ENCODE data around the gene N4BP2.

The N4BP2 gene

DNA sequence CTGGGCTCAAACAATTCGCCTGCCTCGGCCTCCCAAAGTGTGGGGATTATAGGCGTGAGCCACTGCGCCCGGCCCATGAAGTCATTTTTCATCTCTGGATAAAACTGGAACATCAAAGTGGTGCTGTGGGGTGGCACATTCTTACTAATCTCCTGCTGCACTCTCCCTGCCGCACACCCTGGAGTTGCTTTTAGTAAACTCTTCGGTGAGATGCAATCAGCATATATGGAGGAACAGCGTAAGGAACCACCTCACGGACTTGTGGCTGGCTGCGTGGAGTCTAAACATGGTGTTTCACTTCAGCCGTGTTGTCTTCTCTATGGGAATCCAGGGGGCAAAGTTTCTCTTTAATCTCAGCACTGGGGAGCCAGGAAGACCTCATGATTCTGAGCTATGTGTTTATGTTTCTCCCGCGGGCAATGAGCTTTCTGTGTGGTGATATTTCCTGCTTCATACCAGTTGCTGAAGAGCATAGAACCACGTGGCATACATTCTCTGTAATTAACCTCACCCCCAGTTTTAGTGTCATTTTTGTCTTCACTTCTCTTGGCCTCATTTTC lies 138.0 kb downstream of the N4BP2 start:
- DNase-seq = no peak

- no peak for DNase-seq
Measured at GRCh38 chr4:40195182-40196177, 138.8 kb downstream of the N4BP2 start.

GRCh38 chr4:40196272-40196671 lies 139.6 kb downstream of the N4BP2 start:
- no peak for DNase-seq

GRCh38 chr4:40196724-40197281 lies 140.2 kb downstream of the N4BP2 start, which contains the start of gene RHOH:
Gene RHOH (plus strand): TSS chr4:40197031. CDS start chr4:40243387, 46,356 bp downstream.
- no peak for DNase-seq

- peak; percentile 82 for DNase-seq
Measured at GRCh38 chr4:40197879-40198689, 141.4 kb downstream of the N4BP2 start.

DNA sequence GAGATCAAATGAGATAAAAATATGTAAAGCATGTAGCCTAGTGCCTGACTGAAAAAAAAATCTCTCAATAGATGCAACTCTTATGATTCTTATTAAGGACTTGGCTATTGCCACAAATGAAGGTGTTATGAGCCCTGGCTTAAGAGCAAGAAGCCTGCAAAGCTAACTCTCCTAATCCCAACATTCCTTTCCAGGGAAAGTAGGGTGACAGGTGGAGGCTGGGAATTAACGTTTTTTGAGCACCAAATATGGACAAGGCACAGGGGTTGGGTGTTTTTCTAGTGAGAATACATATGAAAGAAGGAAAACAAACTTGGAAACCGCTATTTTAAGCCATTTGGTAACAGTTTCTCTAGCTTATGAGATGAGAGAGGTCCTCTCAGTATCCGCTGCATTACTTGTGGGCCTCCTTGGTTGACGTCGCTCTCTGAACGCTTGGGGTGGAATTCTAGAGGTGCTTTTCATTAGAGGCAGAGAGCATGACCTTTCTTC lies 142.6 kb downstream of the N4BP2 start:
- DNase-seq = no peak

DNA sequence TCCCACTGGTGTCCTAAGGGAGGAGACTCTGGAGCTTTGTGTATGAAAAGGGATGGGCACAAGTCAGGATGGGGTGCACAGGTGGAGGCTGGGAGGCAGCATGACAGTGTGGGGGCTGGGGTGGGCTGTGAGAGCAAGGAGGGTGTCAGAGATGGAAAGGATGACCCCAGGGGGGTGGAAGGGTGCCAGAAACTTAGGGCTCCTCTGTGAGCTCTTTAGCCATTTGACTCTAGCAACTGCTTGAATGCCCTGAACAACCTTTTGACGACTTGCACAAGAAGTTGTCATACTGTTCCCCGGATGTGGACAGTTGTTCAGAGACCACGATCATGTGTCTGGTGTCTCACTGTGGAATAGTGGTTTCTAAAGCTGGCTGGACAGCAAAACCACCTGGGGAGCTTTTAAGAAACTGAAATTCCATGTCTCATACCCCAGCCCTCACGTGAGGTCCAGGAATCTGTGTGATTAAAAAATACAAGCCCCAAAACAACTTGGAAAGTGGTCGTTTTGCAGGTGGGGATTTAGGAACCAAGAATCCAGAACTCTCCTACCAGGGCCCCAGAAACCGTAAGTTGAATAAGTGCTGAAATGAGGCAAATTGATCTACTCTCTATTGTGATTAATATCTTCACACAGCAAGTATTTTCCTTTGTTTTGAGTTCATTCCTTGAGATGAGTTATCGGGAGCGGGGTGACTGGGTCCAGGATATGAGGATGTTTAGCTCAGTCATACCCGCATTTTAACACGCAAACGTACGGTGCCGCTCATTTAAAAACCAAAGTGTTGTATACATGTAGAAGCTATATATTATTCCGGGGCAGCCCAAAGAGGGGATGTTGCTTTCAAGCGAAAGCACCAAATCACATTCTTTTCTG lies 143.6 kb downstream of the N4BP2 start:
- DNase-seq = no peak

DNA sequence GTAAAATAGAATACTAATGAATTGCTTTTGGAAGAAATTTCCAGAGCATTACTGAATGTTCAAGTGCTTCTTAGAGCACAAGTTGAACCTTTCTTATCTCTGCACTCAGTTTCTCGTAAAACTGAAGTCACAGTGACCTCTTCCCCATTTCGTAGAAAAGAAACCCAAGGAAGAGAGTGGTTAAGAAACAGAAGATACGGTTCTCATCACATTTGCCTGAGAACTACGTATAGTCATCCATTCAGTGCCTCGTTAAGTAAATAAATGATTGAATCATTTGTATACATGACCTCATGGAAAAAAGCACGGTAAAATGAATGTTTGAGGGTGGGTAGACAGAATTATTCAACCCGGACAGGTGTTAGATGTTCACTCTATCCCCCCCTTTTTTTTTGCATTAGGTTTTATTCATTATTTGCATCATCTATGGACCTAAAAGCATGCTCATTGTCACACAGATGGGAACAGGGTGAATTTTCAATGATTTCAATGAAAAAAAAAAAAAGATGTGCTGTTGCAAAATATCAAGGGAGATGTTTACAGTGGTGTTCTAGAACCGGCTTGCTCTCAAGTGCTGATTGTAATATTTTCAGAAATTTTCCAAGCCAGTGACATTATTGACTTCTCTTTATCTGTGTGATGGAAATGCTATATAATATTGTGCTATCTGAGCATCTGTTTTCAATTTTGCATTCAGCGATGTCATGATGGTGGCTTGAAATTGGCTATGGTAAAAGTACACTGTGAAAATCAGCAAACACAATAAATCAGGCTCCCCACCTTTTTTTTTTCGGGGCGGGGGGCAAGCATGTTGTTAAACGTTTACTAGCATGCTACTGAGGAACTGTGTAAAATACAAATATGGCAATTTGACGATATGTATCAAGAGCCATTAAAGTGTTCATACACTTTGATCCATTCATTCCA lies 144.5 kb downstream of the N4BP2 start:
- DNase-seq = no peak

DNA sequence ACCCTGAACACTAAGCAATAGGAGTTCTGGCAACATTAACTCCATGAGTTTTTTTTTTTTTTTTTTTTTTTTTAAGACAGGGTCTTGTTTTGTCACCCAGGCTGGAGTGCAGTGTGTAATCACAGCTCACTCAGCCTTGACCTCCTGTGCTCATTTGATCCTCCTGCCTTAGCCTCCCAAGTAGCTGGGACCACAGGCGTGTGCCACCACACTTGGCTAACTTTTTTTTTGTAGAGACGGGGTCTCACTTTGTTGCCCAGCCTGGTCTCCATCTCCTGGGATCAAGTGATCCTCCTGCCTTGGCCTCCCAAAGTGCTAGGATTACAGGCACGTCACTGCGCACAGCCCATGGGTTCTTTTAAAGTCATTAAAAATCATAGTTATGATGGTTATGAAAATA lies 145.2 kb downstream of the N4BP2 start:
- no peak for DNase-seq

DNA sequence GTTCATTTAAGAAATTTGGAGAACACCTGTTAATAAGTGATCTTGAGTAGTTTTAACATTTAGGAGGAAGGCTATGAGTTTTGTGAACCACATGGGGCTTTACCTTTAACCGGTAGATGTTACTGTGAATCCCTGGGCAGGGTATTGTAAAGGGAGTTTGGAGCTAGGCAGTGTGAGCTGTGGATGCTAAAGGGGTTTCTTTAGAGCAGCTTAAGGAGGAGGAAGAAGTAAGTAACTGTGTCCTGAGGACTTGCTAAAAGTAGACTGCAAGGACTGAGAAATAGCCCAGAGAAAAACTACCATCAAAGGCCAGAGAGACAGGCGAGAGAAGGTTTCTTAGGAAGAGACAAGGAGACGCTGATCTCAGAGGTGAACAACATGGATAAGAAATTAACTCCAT lies 145.8 kb downstream of the N4BP2 start:
- DNase-seq = no peak

DNA sequence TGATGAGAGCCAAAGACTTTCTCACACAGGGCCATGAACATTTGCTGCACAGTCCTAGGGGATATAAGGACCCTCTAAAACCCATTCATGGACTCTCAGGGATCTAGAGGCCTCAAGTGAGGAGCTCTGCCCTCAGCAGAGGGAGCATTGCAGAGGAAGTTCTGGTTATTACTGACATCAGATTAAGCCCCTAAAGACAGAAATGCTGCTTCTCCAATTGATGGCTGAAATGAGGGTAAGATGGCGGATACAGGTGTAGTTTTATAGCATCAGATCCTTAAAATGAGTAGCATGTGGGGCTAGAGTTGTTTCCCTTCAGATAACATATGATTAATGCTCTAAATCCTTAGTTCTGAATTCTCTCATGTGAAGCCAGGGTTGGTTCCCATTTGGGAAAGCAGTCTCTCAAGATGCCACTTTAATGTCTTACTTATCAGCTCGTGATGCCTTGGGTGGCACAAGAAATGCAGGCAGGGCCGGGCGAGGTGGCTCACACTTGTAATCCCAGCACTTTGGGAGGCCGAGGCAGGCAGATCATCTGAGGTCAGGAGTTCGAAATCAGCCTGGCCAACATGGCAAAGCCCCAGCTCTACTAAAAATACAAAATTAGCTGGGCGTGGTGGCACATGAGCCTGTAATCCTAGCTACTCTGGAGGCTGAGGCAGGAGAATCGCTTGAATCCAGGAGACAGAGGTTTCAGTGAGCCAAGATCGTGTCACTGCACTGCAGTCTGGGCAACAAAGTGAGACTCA lies 148.0 kb downstream of the N4BP2 start:
- DNase-seq = no peak

DNA sequence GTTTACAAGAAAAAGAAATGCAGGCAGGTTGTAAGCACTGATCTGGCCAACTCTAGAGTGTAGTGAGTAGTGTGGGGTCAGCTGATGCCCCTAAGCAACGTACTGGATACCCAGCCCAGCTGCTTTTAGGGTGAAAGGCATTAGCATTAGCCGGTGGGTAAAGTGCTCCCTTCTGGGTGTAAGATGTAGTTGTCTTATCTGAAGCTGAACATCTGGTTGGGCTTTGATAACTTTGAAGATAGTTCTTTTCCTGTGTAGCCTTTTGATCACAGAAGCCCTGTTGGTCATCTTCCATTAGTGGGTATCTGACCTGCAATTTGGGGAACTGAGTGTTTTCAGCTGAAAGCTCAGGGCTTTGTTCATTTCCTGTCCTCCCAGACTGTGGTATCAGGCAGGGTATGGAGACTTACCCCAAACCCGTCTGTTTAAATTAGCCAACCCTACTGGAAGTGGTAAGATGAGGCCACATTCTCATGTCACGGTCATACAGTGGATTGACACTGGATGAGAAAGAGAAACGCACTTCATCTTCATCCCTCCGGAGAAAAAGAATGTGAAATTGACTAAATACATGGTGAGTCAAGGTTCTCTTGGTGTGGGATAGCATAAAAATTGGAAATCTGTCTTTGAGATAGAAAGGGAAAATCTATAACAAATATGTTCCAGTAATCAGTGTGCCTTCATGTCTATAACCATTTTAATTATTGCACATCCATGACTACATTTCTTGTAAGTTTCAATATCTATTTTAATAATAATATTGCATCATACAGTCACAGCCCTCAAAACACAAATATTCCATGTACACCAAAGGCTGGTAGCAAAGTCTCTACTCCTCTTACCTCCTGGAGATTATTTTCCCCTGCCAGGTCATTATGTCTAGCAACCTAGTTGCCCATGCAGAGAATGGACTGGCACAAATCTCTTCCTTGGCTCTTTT lies 148.9 kb downstream of the N4BP2 start:
- DNase-seq = peak; percentile 59

- no peak for DNase-seq
Measured at GRCh38 chr4:40206426-40206825, 149.8 kb downstream of the N4BP2 start.

All from islet precursor cell (in vitro differentiated cells).